RWPE1 (cell line): Measurements from ENCODE around the gene HLCS.
A peak's percentile ranks its signal among the peaks of the same experiment; 100 is the strongest.

Source experiments
- CTCF ChIA-PET: fragments of 350-600 bp; sonication (Branson Sonifier 250); formaldehyde crosslinking; extraction: SDS; loops from one replicate; lab custom pipeline; 2021; lab: Yijun Ruan, JAX
- POLR2A ChIA-PET: fragments of 400-600 bp; formaldehyde crosslinking; extraction: SDS; loops from one replicate; lab custom pipeline; 2020; ENCODE audit warnings: antibody characterized with exemption; ENCODE audit not compliant: low non-redundant PET; lab: Yijun Ruan, JAX
- DNase-seq: peaks from one replicate; pipeline ENCODE4 v3.0.0; 2012; ENCODE audit warnings: low spot score
- H3K27ac ChIP-seq: fragments of 450-650 bp; 2 replicates; pipeline ENCODE4 v1.5.1; 2017
- TF ChIP-seq, protein P1 (sequence below): fragments of 450-650 bp; conservative IDR thresholded peaks from 2 replicates; pipeline ENCODE4 v1.5.1; 2017; ENCODE audit warnings: low read depth, mild to moderate bottlenecking

Gene HLCS

DNA sequence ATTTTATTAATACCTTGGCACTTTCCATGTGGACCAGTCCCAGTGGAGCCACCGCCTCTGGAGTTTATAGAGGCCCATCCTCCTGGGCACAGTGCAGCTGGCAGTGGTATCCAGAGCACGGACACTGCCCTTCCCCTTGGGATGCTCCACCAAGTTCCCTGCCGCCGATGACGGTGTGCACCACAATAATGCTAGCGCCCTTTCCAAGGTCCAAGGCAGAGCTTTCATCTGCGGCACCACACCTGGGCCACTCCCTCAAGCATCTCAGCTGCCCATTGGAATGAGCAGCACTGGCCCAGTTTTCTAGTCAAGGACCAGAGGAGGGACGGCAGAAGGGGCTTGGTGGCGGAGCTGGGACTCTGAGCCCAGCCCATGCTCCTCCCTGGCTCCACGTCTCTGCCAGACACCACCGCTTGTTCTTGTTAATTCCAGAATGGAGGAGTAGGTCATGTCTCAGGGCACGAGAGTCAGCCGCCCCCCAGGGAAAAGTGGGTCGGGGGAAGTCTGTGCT, 243.0 kb downstream of the HLCS start:
- POLR2A ChIA-PET = interaction anchor here (0.7 kb wide), 1 partner anchor 123 kb away, joined by 3 read pairs; no protein-coding TSS in a partner anchor

DNA sequence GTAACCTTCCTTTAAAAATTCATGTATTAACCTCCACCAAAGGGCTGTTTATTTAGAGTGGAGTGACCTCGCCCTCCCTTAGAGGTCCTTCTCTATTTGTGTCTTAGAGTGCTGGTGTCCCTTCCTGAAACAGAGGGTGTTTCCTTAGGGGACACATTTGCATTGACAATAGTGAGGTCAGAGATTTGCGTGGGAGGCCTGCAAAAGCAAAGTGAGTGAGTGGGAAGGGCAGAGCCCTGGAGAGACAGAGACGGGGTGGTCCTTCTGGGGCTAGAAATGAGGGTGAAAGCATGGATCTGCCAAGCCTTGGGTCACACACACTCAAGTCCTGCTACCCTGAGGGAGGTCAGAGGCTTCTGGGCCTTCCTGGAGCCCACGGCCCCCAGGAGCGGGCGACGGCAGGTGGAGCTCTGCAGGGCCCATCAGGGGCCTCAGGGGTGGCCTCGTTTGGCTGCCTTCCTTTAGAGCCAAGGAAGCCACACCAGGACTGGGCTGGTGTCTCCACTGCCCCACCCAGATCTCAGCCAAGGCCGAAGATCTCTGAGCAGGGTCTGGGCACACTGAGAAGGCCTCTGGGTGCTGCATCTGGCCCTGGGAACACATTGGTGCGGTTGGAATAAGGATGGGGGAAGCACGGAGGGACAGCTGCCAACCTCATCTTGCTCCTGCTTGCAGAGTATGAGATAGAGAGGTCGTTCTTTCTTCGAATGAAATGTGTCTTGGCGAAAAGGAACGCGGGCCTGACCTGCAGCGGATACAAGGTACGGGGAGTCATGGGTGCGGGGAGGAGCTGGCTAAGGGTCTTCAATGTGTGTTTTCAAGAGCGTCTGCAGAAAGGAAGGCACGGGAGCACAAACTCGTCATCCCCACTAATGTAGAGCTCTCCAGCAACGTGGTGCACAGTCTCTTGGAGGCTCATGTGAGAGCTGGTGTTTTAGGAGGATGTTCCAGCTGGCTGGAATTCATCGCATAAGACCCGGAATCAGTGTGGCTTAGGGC, 243.8 kb downstream of the HLCS start:
- TF ChIP-seq, protein P1, sequence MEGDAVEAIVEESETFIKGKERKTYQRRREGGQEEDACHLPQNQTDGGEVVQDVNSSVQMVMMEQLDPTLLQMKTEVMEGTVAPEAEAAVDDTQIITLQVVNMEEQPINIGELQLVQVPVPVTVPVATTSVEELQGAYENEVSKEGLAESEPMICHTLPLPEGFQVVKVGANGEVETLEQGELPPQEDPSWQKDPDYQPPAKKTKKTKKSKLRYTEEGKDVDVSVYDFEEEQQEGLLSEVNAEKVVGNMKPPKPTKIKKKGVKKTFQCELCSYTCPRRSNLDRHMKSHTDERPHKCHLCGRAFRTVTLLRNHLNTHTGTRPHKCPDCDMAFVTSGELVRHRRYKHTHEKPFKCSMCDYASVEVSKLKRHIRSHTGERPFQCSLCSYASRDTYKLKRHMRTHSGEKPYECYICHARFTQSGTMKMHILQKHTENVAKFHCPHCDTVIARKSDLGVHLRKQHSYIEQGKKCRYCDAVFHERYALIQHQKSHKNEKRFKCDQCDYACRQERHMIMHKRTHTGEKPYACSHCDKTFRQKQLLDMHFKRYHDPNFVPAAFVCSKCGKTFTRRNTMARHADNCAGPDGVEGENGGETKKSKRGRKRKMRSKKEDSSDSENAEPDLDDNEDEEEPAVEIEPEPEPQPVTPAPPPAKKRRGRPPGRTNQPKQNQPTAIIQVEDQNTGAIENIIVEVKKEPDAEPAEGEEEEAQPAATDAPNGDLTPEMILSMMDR = no peak
- CTCF ChIA-PET = no interaction called here

More for the DNA sequence above, 243.0 kb downstream of the HLCS start:
- CTCF ChIA-PET = no interaction called here
- TF ChIP-seq, protein P1 = no peak
- DNase-seq = no peak
- peak overlapping the region; percentile 29 for H3K27ac ChIP-seq

DNA sequence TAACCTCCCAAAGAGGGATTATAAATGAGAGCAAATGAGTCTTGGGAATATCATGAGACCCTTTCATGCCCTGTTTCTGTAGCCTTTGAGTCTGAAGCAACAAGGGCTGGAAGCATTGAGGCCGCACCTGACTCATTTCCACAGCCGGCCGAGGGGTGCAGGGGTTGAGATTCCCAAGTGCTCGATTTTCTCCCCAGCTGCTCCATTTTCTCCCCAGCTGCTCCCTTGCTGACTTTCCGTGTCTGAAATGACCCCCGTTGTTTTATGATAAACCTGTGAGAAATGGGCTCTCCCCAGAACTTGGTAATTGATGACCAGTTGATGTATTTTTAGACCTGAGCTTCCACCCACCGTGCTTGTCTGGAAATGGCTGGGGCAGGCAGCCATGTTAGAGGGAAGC, 244.7 kb downstream of the HLCS start:
- H3K27ac ChIP-seq = peak overlapping the region; percentile 42; the same call in 1 of the 2 replicates
- POLR2A ChIA-PET = no interaction called here
- no peak for DNase-seq
- CTCF ChIA-PET = no interaction called here
- TF ChIP-seq, protein P1 = no peak

More for the DNA sequence above, 243.8 kb downstream of the HLCS start:
- H3K27ac ChIP-seq = peak overlapping the region; percentile 29
- DNase-seq = no peak
- POLR2A ChIA-PET = no interaction called here

DNA sequence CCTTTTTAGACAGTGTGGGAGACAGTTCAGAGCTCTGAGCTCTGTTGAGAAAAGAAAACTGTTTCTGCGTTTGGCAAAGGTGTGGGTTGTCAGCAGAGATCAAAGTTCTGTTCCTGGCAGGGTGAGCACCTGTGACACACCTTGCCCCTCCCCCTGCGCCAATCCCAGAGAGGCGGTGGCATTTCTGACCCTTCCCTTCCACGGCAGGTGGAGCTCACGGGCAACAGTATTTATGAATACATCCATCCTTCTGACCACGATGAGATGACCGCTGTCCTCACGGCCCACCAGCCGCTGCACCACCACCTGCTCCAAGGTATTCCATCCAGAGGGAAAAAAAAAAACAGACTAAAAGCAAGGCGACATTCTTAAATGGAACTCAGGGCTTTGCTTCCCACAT, 246.9 kb downstream of the HLCS start:
- H3K27ac ChIP-seq = peak overlapping the region; percentile 80
- no peak for DNase-seq
- CTCF ChIA-PET = interaction anchor here (0.6 to 1.5 kb wide), 3 partner anchors 27 to 257 kb away, joined by 3 read pairs; no protein-coding TSS in a partner anchor
- POLR2A ChIA-PET = no interaction called here
- TF ChIP-seq, protein P1 = no peak

DNA sequence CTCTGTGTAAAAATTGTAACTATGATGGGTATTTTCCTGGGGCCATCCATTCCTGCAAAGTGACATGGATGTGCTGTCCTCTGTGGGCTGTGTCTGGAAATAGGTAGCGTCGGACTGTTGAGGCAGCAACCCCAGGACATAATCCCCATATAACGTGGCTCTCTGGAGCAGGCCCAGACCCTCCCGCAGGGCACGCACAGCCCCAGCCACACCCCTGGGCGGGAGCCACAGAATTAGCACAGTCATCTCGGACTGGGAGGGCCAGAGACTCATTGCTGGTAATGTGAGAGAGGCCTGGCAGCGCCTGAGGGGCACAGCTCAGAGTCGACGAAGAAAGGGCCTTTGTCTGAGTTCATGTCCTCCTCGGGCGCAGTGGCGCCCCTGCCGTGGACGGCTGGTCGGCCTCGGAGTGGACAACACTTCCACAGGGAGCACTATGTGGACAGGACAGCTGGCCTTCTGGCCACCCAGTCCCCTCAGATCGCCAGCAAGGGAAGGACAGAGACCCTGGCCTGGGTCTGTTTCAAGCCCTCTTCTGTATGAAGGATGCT, 247.4 kb downstream of the HLCS start:
- POLR2A ChIA-PET = no interaction called here
- CTCF ChIA-PET = interaction anchor here (0.6 to 1.5 kb wide), 4 partner anchors 28 to 618 kb away, joined by 3 to 4 read pairs (median 3); no protein-coding TSS in a partner anchor
- peak; percentile 82 for DNase-seq
- TF ChIP-seq, protein P1 = no peak
- peak overlapping the region; percentile 80 for H3K27ac ChIP-seq

DNA sequence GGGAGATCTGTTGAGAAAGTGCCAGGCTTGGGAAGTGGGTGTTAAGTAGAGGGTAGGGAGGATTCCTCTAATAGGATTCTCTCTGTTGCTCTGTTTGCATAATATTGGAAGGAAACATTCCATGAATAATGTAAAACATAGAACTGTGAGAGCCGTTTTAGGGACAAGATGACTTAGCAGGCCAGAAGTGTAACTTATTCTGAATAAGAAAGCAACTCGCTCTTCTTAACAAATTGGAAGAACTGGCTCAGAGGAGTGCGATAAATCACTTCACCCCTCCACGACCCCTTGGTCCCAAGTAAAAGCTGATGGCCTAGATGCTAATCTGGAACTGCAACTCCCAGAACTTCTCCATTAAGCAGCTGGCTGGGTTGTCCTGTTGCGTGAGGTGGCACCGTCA, 248.5 kb downstream of the HLCS start:
- CTCF ChIA-PET = interaction anchor here (0.6 kb wide), 1 partner anchor 199 kb away, joined by 3 read pairs; no protein-coding TSS in a partner anchor
- TF ChIP-seq, protein P1 = no peak
- POLR2A ChIA-PET = no interaction called here

More for the DNA sequence above, 248.5 kb downstream of the HLCS start:
- H3K27ac ChIP-seq = peak overlapping the region; percentile 80
- no peak for DNase-seq
